C1 segment of cervical spinal cord (tissue), 14 donors: Measurements from ENCODE around the gene ACOT9.
"Not testable (repeated sequence)": the region's sequence is repeated elsewhere in the genome, so short reads cannot be mapped to it uniquely, and the experiment has no call there.

Source experiments
- DNase-seq, 14 donors: peaks; one replicate each; lab custom pipeline; 2025; lab: John Stamatoyannopoulos, UW

The ACOT9 gene

DNA sequence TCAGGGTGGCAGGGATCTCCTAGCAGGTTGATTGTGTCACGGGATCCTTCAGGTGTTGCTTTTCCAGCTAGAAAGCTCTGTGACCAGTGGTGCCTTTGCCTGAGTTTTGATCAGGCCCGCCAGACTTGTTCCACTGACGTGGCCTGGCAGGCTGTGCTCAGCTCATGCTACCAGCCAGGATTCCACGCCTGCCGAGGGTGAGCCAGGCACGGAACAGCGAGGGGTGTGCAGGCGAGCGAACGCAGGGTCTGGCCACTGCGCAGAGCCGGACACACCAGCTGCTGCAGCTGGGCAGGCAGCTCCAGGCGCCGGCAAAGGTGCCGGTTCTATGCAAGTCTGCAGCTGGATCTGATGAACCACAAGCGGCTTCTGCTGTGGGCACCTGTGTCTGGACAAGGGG is 22.8 kb upstream of the ACOT9 start:
- no peak for DNase-seq

DNA sequence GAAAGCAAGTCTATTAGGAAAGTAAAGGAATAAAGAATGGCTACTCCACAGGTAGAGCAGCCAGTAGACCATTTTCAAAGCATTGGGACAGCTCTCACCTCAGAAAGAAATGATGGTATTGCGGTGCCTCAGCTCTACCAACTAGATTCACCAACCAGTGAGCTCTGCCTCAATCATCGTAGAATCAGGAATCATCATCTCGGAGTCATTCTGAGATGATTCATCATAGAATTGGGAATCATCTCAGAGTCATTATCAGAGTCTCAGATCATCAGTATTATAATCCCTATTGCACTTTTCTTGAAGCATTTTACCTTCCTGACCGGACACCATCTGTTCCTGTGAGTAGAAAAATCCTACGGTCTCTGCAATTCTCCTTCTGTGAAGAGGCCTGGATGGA is 22.4 kb upstream of the ACOT9 start:
- DNase-seq = no peak

DNA sequence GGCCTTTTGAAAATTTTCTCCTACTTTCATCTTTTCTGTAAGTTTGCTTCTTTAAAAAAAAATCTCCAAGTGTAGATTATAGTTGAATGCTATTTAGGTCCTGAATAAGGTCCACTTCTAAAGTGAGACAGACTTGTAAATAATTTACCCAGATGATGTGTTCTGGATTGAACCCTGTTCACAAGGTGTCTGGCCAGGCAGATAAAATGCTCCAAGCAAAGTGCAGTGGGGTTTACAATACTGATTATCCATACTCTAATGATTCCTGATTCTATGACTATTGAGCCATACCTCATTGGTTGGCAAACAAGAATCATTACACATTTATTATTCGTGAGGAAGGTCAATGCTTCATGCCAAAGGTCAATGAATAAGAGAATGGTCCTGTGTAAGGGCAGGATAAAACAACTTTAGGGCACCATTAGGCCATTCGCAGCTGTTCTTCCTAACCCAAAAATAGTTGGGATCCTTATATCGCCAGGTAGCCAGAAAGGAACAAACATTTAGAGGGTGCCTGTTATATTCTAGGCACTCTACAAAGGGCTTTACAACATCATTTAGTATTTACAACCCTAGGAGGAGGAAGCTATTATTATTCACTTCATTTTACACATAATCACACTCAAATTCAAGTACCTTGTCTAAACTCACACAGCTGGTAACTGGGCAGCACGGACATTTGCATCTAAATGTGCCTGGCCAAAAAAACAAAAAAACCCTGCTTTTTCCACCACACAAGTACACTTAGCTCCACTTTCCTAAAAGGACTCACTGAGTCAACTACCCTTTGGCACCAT is 21.3 kb upstream of the ACOT9 start:
- DNase-seq = no peak

DNA sequence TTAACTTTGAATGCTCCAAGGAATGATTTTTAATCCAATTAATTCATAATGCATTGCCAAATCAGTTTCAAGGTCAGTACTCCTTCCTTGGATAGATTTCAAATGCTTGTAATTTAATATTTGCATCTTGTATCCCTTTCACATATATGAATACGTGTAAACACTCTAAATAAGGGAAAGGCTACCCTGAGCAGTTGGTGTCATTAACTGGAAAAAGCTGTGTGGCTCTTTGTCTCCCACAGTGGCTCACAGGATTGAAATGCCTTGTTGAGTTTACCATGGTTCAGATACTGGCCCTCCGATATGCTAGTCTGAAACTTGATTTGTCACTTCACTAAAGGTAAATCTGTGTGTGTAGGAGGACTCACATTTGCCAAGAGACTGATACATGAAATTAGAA is 16.7 kb upstream of the ACOT9 start:
- no peak for DNase-seq

DNA sequence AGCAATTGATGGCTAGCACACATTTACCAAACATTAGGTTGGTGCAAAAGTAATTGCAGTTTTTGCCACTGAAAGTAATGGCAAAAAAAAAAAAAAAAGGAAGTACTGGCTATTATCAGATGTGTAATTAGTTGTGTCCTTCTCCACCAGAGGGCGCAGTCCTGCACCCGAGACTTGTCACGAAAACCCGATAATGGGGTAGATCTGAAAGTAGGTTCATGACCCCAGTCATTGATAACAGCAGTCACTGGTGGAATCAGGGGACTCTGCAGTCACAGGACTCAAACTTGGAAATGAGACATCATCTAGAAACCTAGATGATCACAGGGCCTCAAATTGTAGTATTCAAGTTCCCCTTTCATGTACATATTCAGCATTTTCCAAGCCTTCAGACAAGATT is 13.1 kb upstream of the ACOT9 start:
- DNase-seq = peak in 5 of 14 donors; percentile 0 to 17 (median 2)

DNA sequence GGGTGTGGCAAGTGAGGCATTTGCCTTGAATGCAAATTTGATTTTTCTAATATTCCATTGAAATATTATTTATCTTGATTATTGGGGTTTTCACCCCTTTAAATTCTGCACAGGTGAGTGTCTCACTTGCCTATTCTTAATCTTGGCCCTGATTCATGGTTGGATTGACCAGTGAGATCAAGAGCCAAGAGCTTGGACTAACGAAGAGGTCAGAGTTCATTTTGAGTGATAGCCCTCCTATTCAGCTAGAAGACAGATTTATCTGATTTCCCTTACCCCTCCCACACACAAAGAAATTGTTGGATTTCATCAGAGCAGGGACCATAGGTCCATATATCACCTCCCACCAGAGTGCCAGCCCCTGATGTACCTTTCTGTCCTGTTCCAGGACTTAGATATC is 11.6 kb upstream of the ACOT9 start:
- no peak for DNase-seq

DNA sequence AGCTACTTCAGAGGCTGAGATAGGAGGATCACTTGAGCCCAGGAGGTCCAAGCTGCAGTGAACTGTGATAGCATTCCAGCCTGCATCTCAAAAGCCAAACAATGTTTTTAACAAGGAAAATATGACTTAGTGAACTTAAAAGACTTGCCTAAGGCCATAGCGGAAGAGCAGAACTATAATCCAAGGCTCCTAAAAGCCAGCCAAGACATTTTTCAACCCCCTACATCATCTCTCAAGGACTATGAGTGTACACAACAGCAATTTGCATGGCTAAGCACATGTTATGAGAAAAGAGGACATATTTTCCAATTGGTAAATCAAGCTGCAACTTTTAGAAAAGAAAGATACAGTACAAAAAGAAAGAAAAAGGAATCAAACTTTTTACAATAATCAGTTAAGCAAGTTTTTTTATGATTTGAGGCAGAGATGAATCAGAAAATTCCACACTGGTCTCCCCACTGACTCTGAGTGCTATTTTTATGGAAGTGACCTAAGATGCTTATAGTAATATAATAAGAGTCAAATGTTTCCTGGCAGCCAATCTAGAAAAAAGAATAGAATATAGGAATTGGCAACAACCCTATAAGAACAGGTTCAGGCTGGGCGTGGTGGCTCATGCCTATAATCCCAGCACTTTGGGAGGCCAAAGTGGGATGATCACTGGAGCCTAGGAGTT is 9.8 kb upstream of the ACOT9 start:
- DNase-seq = no peak

DNA sequence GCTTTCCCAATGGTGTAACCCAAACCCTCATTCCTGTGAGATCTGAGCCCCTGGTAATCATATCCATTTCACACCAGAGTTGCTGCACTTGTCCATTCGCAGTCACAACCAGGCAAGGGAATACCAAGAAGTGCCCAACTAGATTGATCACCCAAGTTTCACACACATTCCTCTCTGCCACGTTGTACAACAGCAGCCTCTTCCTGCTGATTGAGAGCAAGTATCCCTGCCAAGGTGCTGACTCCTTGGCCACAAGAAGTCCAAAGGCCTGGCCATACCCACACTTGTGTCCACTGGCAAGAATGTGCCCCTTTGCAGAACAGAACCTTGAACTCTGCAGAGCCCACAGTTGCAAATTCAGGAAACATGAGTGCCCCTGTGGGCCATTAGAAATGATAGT is 6.5 kb upstream of the ACOT9 start:
- no peak for DNase-seq

DNA sequence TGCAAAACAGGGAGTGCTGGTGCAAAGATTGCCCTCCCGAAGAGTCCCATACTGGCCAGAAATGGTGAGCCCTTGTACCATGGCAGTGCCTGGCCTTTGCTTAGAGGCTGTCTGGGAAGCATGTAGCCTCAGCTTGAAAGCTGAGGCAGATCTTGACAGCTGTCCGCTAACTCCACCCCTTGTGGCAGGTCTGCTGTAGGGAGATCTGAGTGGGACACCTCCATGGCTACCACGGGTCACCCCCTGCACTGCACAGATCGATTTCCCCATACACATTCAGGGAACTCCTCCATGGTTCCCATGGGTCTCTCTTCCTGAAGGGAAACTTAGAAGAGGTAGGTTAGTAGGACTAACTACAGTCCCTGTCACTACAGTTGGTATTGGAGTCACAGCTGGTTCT is 6.1 kb upstream of the ACOT9 start:
- no peak for DNase-seq

DNA sequence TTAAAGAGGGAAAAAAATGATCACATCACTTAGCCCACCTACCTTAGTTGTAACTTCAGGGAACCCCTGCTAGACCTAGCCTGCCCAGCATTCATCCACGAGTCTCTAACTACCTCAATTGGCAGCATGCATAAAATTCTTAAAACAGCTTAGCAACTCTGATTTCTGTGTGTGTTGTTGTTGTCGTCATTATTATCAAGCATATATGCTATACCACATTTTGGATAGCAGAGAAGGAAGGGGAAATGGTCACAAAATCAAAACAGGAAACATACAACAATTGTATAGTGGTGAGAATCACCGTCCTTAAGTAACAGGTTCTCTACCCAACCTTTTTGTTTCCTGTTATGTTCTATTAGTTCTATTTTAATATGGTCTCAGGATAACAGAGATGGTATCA is 2.7 kb upstream of the ACOT9 start:
- no peak for DNase-seq

DNA sequence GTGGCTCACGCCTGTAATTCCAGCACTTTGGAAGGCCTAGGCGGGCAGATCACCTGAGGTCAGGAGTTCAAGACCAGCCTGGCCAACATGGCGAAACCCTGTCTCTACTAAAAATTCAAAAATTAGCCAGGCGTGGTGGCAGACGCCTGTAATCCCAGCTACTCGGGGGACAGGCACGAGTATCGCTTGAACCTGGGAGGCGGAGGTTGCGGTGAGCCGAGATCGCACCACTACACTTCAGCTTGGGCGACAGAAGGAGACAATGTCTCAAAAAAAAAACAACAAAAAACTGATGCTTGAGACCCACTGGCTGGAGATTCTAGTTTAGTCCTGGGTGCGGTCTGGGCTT is 521 bp upstream of the ACOT9 start:
- DNase-seq = not testable (repeated sequence)

DNA sequence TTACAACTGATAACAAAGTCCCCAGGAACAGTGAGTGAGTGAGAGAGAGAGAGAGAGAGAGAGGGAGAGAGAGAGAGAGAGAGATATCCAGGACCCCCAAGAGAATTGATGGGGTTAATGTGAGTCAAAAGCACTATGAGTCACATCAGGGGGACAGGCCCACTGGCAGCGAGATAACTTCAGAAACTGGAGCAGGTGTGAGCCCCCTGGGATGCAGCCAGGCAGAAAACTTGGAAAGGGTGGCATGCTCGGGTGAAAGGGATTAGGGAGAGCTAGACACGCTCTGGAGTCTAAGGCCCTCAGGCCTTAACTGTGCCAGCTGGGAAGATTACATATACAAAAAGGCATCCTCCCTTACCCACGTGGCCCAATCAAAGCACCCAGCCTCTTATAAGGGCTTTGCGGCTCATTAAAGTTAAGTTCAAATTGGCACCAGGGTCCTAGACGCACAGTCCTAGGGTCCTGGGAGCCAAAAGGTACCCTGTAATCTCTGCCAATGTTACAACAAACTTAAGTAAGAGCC is 841 bp downstream of the ACOT9 start:
- DNase-seq = peak in 2 of 14 donors; percentile 6 to 8

DNA sequence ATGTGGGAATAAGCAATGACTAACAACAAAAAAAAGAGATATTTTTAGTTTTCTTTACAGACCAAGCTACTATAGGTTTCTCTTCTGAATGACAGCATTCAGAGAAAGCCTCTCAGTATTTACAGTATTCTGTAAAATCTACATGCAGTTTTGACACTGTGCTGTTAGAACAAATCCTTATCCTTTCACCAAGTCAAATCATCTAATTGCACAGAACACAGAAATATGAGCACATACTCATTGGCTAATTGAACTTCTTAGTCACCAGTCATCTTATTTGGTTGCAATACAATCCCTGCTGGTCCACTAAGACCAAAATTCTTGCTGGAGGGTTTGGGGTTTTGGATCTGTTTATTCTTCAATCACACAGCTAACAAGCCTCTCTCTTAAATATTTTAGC is 5.7 kb downstream of the ACOT9 start:
- DNase-seq = no peak

DNA sequence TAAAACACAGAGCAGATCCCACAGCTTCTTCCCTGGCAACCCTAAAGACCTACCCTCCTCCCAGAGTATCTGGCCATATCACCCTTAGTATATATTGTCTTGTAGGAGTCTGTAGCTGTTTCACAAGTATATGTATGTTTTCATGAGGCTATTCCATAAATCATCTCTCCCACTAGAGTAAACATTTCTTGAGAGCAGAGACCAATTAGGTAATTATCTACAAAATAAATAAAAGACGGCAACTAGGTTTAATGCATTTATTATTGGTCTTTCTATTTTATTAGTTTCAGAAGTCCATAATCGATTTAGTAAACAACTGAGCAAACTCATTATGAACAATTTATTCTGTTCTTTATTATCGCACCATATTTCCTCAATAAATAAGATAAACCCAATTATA is 7.0 kb downstream of the ACOT9 start:
- no peak for DNase-seq

DNA sequence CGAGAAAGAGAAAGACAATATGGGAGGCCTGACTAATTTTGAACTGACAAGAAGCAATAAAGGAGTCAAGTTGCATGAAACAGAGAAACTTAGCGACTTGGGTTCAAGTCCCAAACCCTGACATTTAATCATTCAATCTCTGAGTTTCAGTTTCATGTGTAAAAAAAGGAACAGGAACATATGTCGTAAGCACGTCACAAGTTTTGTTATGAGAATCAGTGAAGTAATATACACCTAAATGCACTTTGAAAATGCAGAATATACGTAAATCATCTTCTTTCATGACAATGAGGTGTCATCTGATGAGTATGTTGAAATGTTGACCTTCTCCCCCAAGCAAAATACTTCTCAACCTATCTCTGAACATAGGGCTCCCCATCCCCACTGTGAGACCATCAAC is 10.4 kb downstream of the ACOT9 start:
- no peak for DNase-seq

DNA sequence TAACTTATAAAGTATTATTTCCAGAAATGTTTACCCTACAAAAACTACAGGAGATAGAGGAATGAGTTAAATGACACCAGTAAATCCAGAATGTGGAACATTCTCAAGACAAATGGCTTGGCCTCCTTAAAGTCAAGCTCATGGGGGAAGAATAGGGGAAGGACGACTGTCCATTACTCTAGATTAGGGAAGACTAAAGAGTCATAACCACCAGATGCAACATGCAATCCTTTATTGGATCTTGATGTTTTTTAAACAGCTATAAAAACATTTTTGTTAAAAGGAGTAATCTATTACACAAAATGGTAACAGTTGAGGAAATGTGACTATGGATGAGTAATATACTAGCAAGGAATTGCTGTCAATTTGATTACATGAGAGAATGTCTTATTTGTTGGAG is 11.1 kb downstream of the ACOT9 start:
- no peak for DNase-seq

DNA sequence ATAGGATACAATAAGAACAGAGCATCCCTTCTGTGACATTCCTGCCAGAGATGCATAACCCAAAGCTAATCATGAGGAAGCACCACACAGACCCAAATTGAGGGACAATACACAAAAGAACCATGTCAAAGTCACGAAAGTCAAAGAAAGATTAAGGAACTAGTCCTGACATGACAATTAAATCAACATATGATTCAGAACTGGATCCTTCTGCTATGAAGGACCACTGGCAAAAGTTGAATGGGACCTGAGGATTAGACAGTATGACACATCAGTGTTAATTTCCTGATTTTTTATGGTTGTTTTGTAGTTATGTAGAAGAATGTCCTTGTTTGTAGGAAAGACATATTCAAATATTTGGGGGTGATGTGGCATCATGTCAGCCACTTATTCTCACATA is 13.9 kb downstream of the ACOT9 start:
- DNase-seq = no peak

DNA sequence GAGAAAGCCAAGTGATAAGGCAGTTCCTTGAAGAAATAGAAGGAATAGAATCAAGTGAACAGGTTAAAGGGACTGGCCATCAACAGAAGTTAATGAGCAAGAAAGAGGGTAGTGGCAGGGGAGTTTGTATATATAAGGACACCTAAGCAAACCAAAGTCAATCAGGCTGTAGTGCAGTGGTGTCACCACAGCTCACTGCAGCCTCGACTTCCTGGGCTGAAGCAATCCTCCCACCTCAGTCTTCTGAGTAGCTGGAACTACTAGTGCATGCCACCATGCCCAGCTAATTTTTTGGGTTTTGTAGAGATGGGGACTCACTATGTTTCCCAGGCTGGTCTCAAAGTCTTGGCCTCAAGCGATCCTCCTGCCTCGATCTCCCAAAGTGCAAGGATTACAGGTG is 15.9 kb downstream of the ACOT9 start:
- no peak for DNase-seq

DNA sequence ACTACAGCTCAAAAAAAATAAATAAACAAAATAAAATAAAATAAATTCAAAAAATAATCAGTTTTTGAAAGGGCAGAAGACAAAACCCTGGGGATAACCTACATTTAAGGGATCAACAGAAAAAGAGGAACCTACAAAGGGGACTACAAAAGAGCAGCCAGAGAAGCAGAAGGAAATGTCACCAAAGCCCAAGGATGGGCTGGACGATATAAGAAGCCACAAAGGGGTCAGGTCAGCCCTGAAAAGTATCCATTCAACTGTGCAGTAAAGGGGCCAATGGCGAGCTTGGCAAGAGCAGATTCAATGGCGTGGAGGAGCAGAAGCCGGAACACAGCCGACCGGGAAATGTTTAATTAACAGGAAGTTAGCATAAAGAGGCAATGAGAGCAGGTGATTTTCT is 16.9 kb downstream of the ACOT9 start:
- no peak for DNase-seq

DNA sequence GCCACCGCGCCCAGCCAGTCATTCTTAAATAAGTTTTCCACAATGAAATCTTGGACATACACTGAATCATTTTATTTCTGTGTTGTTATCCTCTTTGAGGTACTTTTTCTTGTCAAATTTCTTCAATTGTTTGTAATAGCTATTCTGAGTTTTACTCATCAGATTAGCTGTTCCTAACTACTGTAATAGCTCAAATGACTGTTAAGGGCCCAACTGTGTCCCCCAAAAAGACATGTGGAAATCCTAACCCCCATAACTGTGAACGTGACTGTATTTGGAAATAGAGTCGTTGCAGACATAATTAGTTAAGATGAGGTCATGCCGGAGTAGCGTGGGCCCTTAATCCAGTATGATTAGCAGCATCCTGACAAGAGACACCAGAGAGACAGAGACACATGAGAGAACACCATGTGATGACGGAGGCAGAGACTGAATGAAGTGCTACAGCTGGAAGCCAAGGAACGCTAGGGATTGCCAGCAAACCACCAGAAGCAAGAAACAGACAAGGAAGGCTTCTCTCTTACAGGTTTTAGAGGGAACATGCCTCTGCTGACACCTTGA is 22.9 kb downstream of the ACOT9 start:
- no peak for DNase-seq

DNA sequence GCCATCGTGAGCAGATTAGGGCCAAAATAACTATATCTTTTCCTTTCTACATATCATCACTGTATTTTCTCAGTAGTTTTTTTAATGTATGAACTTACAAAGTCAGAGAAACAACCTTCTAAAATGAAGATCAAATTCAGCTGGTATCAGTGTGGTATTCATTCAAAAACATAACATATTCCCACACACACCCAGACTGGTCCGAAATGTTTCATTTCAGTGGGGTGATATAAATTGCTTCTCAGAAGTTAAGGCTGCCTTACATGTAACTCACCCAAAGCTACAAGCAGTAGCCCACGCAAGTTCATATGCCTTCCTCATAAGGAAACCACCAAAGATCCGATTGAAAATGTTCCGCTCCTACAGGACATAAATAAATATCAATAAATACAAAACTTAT is 37.8 kb downstream of the ACOT9 start:
- DNase-seq = no peak

DNA sequence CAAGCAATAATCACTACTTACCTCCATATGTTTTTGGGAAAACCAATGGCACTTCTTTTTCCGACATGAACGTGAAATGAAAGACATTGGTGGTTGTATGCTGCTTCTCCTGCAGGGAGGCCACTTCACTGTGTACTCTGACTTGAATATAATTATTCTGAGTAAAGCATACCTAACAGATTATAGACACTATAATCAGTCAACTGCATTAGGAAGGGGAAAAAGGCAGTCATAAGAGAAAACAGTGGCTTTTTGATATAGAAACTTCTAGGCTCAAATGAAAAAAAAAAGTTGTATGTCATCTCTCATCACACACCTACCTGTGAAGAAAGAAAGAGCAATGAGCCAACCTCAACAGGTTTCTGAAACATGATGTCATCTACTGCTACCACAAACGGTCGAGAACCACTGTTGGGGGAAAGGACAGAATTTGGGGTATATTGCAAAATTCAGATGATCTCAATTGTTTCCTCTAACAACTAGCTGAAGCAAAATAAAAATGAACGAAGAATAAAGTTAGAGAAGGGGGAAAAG is 38.3 kb downstream of the ACOT9 start:
- no peak for DNase-seq
